ENCODE data around the gene KHSRP. TPM values are rescaled to one million over a fixed set of nuclear protein-coding genes. Genes with fewer than 3 reads are reported as not detected.

The KHSRP gene
- total and polyA plus RNA-seq, 2 of the 13 experiments (the other 11 are each of a cell fraction or from before 2014, with no cell fraction given), result 72.1 to 129 TPM

GRCh38 chr19:6464070-6464873, 39.7 kb upstream of the KHSRP start, which contains the start of gene CRB3 (continued):
- TF ChIP-seq ZNF512 (CRISPR knock-in tag; IDR thresholded peaks at IDR 0.05), result no peak
- TF ChIP-seq ZNF335 (CRISPR knock-in tag; IDR thresholded peaks at IDR 0.05), result peak; percentile 52
- no peak for TF ChIP-seq LRRFIP1 (CRISPR knock-in tag; conservative IDR thresholded peaks at IDR 0.05)
- 0 out of 2 replicates have a peak, but pooled peaks have one; percentile 8 for TF ChIP-seq ZNF503 (CRISPR knock-in tag; IDR thresholded peaks at IDR 0.05)
- TF ChIP-seq ZFX (CRISPR knock-in tag; IDR thresholded peaks at IDR 0.05; ENCODE audit: low read depth), result peak; percentile 89
- peak; percentile 41; the same call in 1 of the 2 replicates for TF ChIP-seq REPIN1 (CRISPR knock-in tag; IDR thresholded peaks at IDR 0.05; ENCODE audit: borderline replicate concordance, low read depth)
- TF ChIP-seq KLF9 (CRISPR knock-in tag; IDR thresholded peaks at IDR 0.05; ENCODE audit: low read depth), result no peak
- no peak for TF ChIP-seq ZFP62 (CRISPR knock-in tag; IDR thresholded peaks at IDR 0.05)
- peak; percentile 32; the same call in 1 of the 2 replicates for TF ChIP-seq RAD21 (CRISPR knock-in tag; IDR thresholded peaks at IDR 0.05)
